ENCODE data around the gene TMOD1.

The TMOD1 gene

GRCh38 chr9:97501972-97502221, 431 bp downstream of the TMOD1 start:
- no peak overlapping the region for H3K27ac ChIP-seq
- TF ChIP-seq CTCF (IDR thresholded peaks at IDR 0.05) = no peak
- TF ChIP-seq ZFX (IDR thresholded peaks at IDR 0.05; ENCODE audit: borderline replicate concordance) = no peak

- no peak for TF ChIP-seq CTCF (IDR thresholded peaks at IDR 0.05)
- no peak for TF ChIP-seq ZFX (IDR thresholded peaks at IDR 0.05; ENCODE audit: borderline replicate concordance)
These were observed 937 bp downstream of the TMOD1 start for GRCh38 chr9:97502222-97502983.

GRCh38 chr9:97502984-97503861, 1.8 kb downstream of the TMOD1 start:
- TF ChIP-seq ZFX (IDR thresholded peaks at IDR 0.05; ENCODE audit: borderline replicate concordance) (no peak), CTCF (IDR thresholded peaks at IDR 0.05) (no peak)
- no peak overlapping the region for H3K27ac ChIP-seq

More at GRCh38 chr9:97502222-97502983, 937 bp downstream of the TMOD1 start:
- H3K27ac ChIP-seq = no peak overlapping the region

- TF ChIP-seq ZFX (IDR thresholded peaks at IDR 0.05; ENCODE audit: borderline replicate concordance) = no peak
- no peak for TF ChIP-seq CTCF (IDR thresholded peaks at IDR 0.05)
These were observed 2.4 kb downstream of the TMOD1 start for GRCh38 chr9:97503862-97504210.

GRCh38 chr9:97504381-97505216, 3.1 kb downstream of the TMOD1 start:
- H3K27ac ChIP-seq = no peak overlapping the region

More at GRCh38 chr9:97503862-97504210, 2.4 kb downstream of the TMOD1 start:
- no peak overlapping the region for H3K27ac ChIP-seq

GRCh38 chr9:97505845-97506244, 4.4 kb downstream of the TMOD1 start:
- H3K27ac ChIP-seq = no peak overlapping the region
- TF ChIP-seq CTCF (IDR thresholded peaks at IDR 0.05) (no peak), ZFX (IDR thresholded peaks at IDR 0.05; ENCODE audit: borderline replicate concordance) (no peak)

More at GRCh38 chr9:97504381-97505216, 3.1 kb downstream of the TMOD1 start:
- TF ChIP-seq CTCF (IDR thresholded peaks at IDR 0.05) (no peak), ZFX (IDR thresholded peaks at IDR 0.05; ENCODE audit: borderline replicate concordance) (no peak)

Measured in 22Rv1 (cell line).